MM.1S (cell line): ENCODE results near the gene RAB40A.
"Not testable (repeated sequence)": the region's sequence is repeated elsewhere in the genome, so short reads cannot be mapped to it uniquely, and the experiment has no call there.

Experiments
- DNase-seq: peaks from one replicate; pipeline ENCODE4 v3.0.0-alpha.2; 2015
- H2AFZ ChIP-seq: fragments of 300-600 bp; sonication (generic); 2 replicates; pipeline ENCODE4 v1.6.0; 2016; ENCODE audit warnings: antibody characterized with exemption, low read length
- H3F3A ChIP-seq: fragments of 300-600 bp; sonication (generic); 2 replicates; pipeline ENCODE4 v1.6.1; 2016; ENCODE audit warnings: mild to moderate bottlenecking, antibody characterized with exemption, low read length, moderate library complexity, mixed read lengths; ENCODE audit not compliant: insufficient read depth
- H3K27ac ChIP-seq: fragments of 300-600 bp; sonication (generic); 2 replicates; pipeline ENCODE4 v1.5.1; 2016; ENCODE audit warnings: mild to moderate bottlenecking, low read length
- H3K27me3 ChIP-seq: fragments of 300-600 bp; sonication (generic); replicated peaks from 2 replicates; pipeline ENCODE4 v1.6.0; 2016; ENCODE audit warnings: low read length; ENCODE audit not compliant: insufficient read depth
- H3K36me3 ChIP-seq: fragments of 300-600 bp; sonication (generic); replicated peaks from 2 replicates; pipeline ENCODE4 v1.6.1; 2016; ENCODE audit warnings: mild to moderate bottlenecking, low read length, mixed read lengths; ENCODE audit not compliant: insufficient read depth
- H3K4me1 ChIP-seq: fragments of 300-600 bp; sonication (generic); 2 replicates; pipeline ENCODE4 v1.6.1; 2016; ENCODE audit warnings: low read length, mixed read lengths
- H3K4me2 ChIP-seq: fragments of 300-600 bp; sonication (generic); 2 replicates; pipeline ENCODE4 v1.6.0; 2016; ENCODE audit warnings: low read depth, low read length
- H3K4me3 ChIP-seq: fragments of 300-600 bp; sonication (generic); 2 replicates; pipeline ENCODE4 v1.5.1; 2016; ENCODE audit warnings: low read length, mixed read lengths
- H3K79me2 ChIP-seq: fragments of 300-600 bp; sonication (generic); 2 replicates; pipeline ENCODE4 v1.6.1; 2016; ENCODE audit warnings: mixed run types, low read length, mixed read lengths
- H3K9ac ChIP-seq: fragments of 300-600 bp; sonication (generic); 2 replicates; pipeline ENCODE4 v1.6.1; 2016; ENCODE audit warnings: low read length, mixed read lengths
- H3K9me2 ChIP-seq: fragments of 300-600 bp; sonication (generic); replicated peaks from 2 replicates; pipeline ENCODE4 v1.6.1; 2016; ENCODE audit warnings: mild to moderate bottlenecking, low read length, mixed read lengths; ENCODE audit not compliant: insufficient read depth
- H3K9me3 ChIP-seq: fragments of 300-600 bp; sonication (generic); replicated peaks from 2 replicates; pipeline ENCODE4 v1.6.1; 2016; ENCODE audit warnings: mild to moderate bottlenecking, low read length, mixed read lengths; ENCODE audit not compliant: insufficient read depth
- H4K20me1 ChIP-seq: fragments of 300-600 bp; sonication (generic); 2 replicates; pipeline ENCODE4 v1.6.1; 2016; ENCODE audit warnings: mild to moderate bottlenecking, low read length, moderate library complexity, mixed read lengths; ENCODE audit not compliant: insufficient read depth
- EZH2 ChIP-seq: fragments of 300-600 bp; sonication (generic); optimal IDR thresholded peaks from 2 replicates; pipeline ENCODE3; 2017; ENCODE audit warnings: low read depth, mild to moderate bottlenecking, antibody characterized with exemption, low read length, mixed read lengths
- EZH2phosphoT487 ChIP-seq: fragments of 300-600 bp; sonication (generic); IDR thresholded peaks from 2 replicates; pipeline ENCODE4 v1.6.1; 2018; ENCODE audit warnings: antibody characterized with exemption, low read length
- TF ChIP-seq, protein P1 (sequence below): fragments of 300-600 bp; sonication (generic); IDR thresholded peaks from 2 replicates; pipeline ENCODE4 v1.5.1; 2016; ENCODE audit warnings: antibody characterized with exemption, low read length, mixed read lengths

Gene RAB40A

DNA sequence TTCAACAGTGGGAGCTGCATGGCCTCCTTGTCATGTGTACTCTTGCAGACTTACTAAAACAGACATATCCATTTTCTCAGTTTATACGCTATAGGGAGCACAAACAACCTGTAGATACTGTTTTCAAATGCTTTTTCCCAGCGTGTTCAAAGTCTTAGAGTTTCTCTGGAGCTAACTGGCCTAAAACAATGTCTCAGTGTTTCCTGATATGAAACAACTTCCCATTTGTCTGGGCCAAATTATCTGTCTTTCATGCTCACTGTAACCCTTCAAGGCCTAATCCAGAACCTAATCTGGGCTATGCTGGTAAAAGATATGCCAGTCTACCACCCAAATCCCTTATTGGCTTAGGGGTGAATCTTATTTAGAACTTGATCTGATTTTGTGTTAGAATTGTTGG lies 38.8 kb downstream of the RAB40A start:
- Histone ChIP-seq H2AFZ (no peak overlapping the region), H3K79me2 (no peaks in the 10 kb centered on the region), H3K9ac (no peak overlapping the region), H3K36me3 (no peaks in the 10 kb centered on the region), H3F3A (no peaks in the 10 kb centered on the region), H3K9me2 (no peaks in the 10 kb centered on the region), H3K4me2 (no peak overlapping the region), H3K4me1 (no peaks in the 10 kb centered on the region), H4K20me1 (no peaks in the 10 kb centered on the region), H3K27me3 (no peaks in the 10 kb centered on the region), H3K4me3 (no peak overlapping the region), H3K27ac (no peak overlapping the region), H3K9me3 (no peaks in the 10 kb centered on the region)
- TF ChIP-seq, protein P1, sequence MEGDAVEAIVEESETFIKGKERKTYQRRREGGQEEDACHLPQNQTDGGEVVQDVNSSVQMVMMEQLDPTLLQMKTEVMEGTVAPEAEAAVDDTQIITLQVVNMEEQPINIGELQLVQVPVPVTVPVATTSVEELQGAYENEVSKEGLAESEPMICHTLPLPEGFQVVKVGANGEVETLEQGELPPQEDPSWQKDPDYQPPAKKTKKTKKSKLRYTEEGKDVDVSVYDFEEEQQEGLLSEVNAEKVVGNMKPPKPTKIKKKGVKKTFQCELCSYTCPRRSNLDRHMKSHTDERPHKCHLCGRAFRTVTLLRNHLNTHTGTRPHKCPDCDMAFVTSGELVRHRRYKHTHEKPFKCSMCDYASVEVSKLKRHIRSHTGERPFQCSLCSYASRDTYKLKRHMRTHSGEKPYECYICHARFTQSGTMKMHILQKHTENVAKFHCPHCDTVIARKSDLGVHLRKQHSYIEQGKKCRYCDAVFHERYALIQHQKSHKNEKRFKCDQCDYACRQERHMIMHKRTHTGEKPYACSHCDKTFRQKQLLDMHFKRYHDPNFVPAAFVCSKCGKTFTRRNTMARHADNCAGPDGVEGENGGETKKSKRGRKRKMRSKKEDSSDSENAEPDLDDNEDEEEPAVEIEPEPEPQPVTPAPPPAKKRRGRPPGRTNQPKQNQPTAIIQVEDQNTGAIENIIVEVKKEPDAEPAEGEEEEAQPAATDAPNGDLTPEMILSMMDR, result no peak
- no peak for TF ChIP-seq EZH2
- TF ChIP-seq EZH2phosphoT487, result no peak
- DNase-seq, result no peak

DNA sequence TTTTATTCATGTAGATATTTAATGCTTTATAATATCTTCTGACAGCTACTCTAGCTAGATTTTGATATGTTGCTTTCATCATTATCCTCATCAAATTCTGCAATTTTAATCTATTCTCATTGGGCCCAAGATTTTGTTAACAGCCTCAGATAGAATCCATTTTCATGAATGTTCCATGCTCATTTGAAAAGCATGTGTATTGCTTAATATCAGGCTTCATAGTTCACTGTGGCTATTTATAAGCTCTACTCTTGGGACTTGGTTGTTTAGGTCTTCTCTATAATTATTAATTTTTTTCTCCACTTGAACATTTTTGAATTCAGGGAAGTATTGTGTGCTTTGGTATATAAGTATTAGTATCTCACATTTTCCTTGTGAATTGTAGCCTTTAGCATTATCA lies 41.8 kb downstream of the RAB40A start:
- Histone ChIP-seq H4K20me1 (no peaks in the 10 kb centered on the region), H3K79me2 (no peaks in the 10 kb centered on the region), H3K27me3 (no peaks in the 10 kb centered on the region), H3K4me3 (no peak overlapping the region), H3F3A (no peaks in the 10 kb centered on the region), H3K27ac (no peak overlapping the region), H3K9me2 (no peaks in the 10 kb centered on the region), H3K4me2 (no peak overlapping the region), H3K9me3 (no peaks in the 10 kb centered on the region), H3K4me1 (no peaks in the 10 kb centered on the region), H3K36me3 (no peaks in the 10 kb centered on the region), H2AFZ (no peak overlapping the region), H3K9ac (no peak overlapping the region)
- TF ChIP-seq EZH2 (no peak), EZH2phosphoT487 (no peak)
- TF ChIP-seq, protein P1, result no peak
- no peak for DNase-seq

DNA sequence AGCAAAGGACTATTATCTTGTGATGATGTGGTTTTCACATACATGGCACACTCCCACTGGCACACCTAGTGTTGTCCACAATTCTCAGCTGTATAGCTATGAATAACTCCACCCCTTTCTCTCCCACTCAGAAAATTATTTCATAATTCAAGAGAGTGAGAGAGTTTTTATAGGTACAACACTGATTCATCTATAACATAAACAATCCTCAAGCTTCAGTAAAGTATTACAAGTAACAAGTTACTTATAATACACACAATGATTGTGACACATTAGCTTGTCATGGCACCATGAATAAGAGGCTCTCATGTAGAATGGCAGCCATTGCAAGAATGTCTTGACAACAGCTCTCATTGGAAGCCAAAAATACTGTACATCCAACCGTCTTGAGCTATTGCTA lies 43.9 kb downstream of the RAB40A start:
- no peak overlapping the region for H3K4me2 ChIP-seq
- H3K4me3 ChIP-seq, result no peak overlapping the region
- H3K36me3 ChIP-seq, result no peaks in the 10 kb centered on the region
- no peaks in the 10 kb centered on the region for H3K9me2 ChIP-seq
- DNase-seq, result no peak
- H4K20me1 ChIP-seq, result no peaks in the 10 kb centered on the region
- H3K27me3 ChIP-seq, result no peaks in the 10 kb centered on the region
- no peaks in the 10 kb centered on the region for H3F3A ChIP-seq
- H3K27ac ChIP-seq, result no peak overlapping the region
- H3K79me2 ChIP-seq, result no peaks in the 10 kb centered on the region
- no peaks in the 10 kb centered on the region for H3K9me3 ChIP-seq
- H3K9ac ChIP-seq, result no peak overlapping the region
- TF ChIP-seq, protein P1, result no peak
- no peak for TF ChIP-seq EZH2
- no peak for TF ChIP-seq EZH2phosphoT487
- H3K4me1 ChIP-seq, result no peaks in the 10 kb centered on the region
- no peak overlapping the region for H2AFZ ChIP-seq

DNA sequence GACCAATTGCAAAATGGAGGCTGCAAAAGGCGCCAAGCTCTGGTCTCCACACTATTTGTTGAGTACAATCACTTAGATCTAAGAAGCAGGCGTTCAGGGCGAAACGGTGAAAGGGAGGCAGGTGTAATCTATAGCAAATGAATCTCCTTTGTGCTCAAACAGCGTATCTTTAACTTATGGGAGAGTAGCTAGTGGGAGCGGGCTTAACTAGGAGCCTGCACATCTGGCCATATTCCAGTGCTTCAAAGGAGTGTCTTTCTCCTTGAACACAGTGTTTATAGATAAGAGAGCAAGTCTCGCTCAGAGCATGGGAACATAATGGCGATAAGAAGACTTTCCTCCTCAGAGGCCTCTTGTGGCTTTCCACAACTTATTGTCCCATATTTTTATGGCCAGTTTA lies 49.3 kb downstream of the RAB40A start:
- H4K20me1 ChIP-seq, H3K36me3 ChIP-seq, H3K4me2 ChIP-seq, H3K4me1 ChIP-seq, H3K79me2 ChIP-seq, DNase-seq, H3K9me3 ChIP-seq, H3F3A ChIP-seq, H2AFZ ChIP-seq, H3K27ac ChIP-seq, H3K27me3 ChIP-seq, H3K9ac ChIP-seq, H3K4me3 ChIP-seq, H3K9me2 ChIP-seq: not testable (repeated sequence)
